GM13977 (cell line): ENCODE data around the gene ZNF90.
"Not testable (repeated sequence)": the region's sequence is repeated elsewhere in the genome, so short reads cannot be mapped to it uniquely, and the experiment has no call there.

Experiments
- DNase-seq: peaks from one replicate; pipeline ENCODE4 v3.0.0; 2012; ENCODE audit warnings: low spot score
- in situ Hi-C: fragments of 300-500 bp; cut with MboI; formaldehyde crosslinking; loops from one replicate; pipeline ENCODE4 v1.12.0; 2022; ENCODE audit warnings: low sequenced_read_pairs, low pct_unique_long_range_greater_than_20kb, mixed read lengths, inconsistent platforms; ENCODE audit not compliant: unreplicated experiment
- TF ChIP-seq, protein P1 (sequence below): IDR thresholded peaks from 2 replicates; pipeline ENCODE4 v1.5.1; 2012; ENCODE audit warnings: mild to moderate bottlenecking, control low read depth; ENCODE audit not compliant: insufficient read depth; ENCODE audit errors: extremely low read depth, missing control alignments

The ZNF90 gene

DNA sequence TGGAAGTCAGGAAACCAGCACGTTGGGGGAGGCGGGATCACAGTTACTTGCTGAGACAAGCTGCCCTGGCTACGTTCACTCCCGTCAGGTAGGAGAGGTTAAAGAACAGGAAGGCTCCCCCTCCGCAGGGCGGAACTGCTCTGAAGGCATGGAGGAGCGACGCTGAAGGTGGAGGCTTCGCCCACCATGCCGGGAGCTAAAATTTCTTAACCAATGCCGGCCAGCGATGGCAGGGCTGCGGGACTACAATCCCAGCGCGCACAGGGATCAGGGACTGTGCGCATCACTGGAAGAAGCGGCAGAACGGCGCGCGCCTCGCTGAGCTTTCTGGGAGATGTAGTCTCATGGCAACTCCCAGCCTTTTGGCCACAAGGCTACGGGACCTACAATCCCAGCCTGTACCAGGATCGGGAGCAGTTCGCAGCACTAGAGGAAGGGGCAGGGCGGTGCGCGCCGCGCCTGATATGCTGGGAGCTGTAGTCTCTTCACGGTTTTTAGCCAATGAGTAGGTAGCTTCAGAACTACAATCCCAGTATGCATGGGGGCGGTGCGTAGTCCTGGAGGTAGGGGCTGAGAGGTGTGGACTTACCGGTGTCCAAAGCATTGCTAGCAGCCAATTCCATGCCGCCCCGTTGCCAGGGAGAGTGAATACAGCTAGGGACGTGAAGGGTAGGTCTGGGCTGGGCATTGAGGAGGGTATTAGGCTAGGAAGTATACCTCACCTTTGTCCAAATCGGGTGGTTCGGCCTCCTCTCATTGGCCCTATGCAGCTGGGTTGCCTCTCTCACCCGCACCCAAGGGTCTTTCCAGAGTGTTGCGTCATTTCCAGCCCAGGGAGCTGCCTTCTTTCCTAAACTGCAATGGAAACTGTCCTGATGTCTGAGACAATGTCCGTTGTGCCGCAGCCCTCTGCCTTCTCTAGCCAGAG lies 25.7 kb upstream of the ZNF90 start:
- in situ Hi-C loops, result no loop called here
- peak; percentile 56 for DNase-seq
- TF ChIP-seq, protein P1, sequence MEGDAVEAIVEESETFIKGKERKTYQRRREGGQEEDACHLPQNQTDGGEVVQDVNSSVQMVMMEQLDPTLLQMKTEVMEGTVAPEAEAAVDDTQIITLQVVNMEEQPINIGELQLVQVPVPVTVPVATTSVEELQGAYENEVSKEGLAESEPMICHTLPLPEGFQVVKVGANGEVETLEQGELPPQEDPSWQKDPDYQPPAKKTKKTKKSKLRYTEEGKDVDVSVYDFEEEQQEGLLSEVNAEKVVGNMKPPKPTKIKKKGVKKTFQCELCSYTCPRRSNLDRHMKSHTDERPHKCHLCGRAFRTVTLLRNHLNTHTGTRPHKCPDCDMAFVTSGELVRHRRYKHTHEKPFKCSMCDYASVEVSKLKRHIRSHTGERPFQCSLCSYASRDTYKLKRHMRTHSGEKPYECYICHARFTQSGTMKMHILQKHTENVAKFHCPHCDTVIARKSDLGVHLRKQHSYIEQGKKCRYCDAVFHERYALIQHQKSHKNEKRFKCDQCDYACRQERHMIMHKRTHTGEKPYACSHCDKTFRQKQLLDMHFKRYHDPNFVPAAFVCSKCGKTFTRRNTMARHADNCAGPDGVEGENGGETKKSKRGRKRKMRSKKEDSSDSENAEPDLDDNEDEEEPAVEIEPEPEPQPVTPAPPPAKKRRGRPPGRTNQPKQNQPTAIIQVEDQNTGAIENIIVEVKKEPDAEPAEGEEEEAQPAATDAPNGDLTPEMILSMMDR, result no peak

DNA sequence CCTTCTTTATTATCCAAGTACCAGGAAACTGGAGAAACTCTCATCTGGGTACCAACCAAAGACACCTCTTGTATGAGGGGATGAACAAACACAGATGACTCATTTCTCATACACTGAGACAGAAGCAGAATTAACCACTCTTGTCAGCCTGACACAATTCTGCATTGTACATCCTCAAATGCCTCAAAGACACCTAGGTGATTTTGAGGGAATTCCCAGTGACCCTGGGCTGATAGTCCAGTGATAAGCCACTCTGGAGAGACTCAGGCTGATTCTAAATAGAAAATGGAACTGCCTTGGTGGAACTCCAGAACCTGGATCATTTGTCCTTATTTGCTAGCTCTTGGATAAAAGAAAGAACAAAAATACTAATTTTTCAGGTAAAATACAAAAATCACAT lies 19.1 kb upstream of the ZNF90 start:
- DNase-seq, in situ Hi-C loops: not testable (repeated sequence)

DNA sequence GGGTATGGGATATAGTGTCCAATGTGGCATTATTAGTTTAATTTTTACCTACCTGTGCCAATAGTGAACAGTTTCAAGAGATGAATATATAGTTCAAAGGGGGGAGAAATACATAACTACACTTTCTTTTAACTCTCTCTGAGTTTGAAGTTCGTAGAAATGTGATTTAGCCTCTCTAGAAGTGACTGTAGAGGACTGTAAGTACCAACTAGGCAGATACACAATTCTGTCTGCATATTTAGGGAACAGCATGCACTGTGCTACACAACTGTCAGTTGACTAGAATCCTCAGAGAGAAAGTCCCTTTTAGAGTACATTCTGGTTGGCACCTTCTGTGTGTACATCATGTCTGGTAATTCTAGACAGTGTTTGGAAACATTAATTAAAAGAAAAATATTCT lies 17.5 kb upstream of the ZNF90 start:
- DNase-seq, result no peak
- TF ChIP-seq, protein P1, result no peak
- in situ Hi-C loops, result no loop called here

DNA sequence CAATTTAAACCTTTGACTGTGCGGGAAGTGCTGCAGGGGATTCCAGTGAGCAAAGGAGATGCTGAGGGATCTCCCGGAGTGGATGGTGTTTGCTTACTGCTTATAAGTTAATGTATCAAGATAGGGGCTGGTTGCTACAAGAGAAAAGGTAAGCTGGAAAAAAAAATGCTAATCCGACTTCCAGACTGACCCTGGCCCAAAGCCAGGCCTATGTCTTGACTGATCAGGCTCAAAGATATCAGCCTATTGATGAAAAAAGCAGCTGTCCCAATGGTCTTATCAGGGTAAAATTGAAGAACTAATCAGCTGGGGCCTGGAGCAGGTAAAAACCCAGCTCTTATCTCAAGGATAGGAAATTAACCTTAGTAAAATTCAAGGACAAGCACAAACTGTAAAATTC lies 10.9 kb upstream of the ZNF90 start:
- in situ Hi-C loops, result no loop called here
- TF ChIP-seq, protein P1, result no peak
- DNase-seq, result no peak

DNA sequence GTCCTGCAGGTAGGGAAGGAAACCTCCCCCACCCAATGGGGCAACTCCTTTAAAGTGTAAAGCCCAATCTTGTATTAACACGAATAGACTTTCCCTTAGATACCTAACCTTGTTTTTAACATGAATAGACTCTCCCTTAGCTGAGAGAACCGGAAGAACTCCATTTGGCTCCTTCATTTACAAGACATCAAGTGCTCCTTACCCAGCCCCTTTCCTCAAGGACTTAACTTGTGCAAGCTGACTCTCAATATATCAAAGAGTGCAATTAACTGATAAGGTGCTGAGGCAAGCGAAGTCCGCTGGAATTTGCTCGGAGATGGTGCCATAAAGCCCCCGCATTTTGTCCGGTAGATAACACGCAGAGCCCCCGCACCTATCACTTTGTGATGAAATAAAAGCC lies 9.9 kb upstream of the ZNF90 start:
- in situ Hi-C loops, result no loop called here
- DNase-seq, result no peak
- TF ChIP-seq, protein P1, result no peak

DNA sequence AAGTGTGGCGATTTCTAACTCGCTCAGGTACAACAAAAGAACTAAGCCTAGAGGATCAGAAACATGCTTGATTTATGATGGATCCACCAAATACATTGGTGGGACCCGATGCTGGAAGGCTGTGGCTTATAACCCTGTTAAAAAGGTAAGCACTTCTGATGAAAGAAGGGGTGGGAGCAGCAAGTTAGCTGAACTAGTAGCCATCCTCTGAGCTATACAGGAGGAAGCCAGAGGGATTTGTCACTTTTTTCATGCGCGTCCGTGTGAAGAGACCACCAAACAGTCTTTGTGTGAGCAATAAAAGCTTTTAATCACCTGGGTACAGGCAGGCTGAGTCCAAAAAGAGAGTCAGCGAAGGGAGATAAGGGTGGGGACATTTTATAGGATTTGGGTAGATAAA lies 9.2 kb upstream of the ZNF90 start:
- in situ Hi-C loops, DNase-seq: not testable (repeated sequence)

DNA sequence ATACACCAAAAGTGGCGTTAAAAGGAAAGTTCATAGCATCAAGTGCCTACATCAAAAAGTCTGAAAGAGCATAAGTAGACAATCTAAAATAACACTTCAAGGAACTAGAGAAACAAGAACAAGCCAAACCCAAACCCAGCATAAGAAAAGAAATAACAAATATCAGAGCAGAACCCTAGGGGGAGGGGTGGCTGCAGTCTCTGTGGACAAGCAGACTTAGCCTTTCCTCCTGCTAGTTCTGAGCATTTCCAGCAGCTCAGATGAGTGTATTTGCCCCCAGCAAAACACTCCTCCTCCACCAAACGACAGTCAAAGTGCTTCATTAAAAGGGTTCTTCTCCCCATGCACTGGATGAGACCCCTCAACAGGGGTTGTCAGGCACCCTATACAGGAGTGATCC lies 7.1 kb upstream of the ZNF90 start:
- in situ Hi-C loops, result no loop called here
- TF ChIP-seq, protein P1, result no peak
- DNase-seq, result no peak
